ENCODE measurements around the gene EBP.

Gene EBP

DNA sequence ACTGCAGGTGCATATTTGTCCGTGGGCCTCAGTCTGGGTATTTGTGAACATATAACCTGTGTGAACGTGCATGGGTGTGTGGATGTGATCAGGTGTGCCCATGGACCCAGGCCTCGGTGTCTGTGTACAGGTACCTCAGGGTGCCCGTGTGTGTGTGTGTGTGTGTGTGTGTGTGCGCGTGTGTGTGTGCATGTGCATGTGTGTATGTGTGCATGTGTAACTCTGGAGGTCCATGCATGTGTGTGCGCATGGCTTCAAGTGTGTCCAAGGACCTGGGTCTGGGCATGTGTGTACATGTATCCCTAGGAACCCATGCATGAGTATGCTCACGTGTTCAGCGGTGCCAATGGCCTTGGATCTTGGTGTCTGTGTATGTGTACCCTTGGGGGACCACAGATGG lies 29.8 kb upstream of the EBP start:
- DNase-seq (ENCODE audit: insufficient read length, low spot score): no peak
- TF ChIP-seq, protein P1, sequence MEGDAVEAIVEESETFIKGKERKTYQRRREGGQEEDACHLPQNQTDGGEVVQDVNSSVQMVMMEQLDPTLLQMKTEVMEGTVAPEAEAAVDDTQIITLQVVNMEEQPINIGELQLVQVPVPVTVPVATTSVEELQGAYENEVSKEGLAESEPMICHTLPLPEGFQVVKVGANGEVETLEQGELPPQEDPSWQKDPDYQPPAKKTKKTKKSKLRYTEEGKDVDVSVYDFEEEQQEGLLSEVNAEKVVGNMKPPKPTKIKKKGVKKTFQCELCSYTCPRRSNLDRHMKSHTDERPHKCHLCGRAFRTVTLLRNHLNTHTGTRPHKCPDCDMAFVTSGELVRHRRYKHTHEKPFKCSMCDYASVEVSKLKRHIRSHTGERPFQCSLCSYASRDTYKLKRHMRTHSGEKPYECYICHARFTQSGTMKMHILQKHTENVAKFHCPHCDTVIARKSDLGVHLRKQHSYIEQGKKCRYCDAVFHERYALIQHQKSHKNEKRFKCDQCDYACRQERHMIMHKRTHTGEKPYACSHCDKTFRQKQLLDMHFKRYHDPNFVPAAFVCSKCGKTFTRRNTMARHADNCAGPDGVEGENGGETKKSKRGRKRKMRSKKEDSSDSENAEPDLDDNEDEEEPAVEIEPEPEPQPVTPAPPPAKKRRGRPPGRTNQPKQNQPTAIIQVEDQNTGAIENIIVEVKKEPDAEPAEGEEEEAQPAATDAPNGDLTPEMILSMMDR (IDR thresholded peaks at IDR 0.05; ENCODE audit: insufficient read depth, missing control alignments): no peak
- no peak for FAIRE-seq

DNA sequence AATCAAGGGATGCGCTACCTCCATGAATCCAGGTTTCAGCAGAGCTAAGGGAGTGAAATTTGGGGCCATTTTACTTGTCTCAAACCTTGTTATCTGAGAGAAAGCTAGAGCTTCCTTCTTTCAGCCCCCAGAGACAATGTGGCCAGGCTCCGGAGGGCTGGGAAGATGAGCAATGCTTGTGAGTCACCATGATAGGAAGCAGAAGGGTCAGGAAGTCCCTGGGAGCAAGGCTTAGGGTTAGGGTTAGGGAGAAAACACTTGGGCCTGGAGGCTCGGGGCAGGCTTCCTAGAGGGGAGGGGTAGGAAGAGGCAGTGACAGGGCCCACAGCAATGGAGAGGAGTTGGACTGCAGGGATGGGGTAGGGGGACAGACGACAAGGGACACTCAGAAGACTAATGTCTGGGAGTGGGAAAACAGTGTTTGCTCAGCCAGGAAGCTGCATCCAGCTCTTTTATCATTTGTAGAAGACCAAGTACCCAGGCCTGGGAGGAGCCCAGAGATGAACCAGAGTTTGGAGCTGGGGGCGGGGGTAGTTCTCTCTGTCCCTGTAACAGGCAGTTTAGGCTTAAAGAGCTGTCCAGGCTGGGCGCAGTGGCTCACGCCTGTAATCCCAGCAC lies 29.2 kb upstream of the EBP start:
- no peak for FAIRE-seq
- no peak for DNase-seq (ENCODE audit: insufficient read length, low spot score)
- TF ChIP-seq, protein P1 (IDR thresholded peaks at IDR 0.05; ENCODE audit: insufficient read depth, missing control alignments): no peak

DNA sequence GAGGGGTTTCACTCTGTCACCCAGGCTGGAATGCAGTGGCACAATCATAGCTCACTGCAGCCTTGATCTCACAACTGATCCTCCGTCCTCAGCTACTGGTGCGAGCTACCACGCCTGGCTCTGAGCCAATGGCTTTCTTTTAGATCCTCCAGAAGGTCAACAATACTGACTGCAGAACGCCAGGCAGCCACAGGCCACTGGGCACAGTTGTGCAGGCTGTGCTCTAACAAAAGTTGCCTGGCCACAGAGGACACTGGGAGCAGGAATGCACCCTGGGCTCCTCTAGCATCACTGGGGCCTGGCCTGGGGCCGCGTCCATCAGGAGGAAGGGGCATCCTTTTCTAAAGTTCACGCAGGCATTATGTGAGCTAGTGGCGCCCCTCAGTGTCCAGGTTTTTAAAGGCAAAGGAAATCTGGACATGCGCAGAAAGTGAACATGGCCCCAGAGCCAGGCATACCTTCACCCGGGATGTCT lies 27.7 kb upstream of the EBP start:
- DNase-seq (ENCODE audit: insufficient read length, low spot score) (no peak), FAIRE-seq (peak; percentile 69)
- TF ChIP-seq, protein P1 (IDR thresholded peaks at IDR 0.05; ENCODE audit: insufficient read depth, missing control alignments): peak; percentile 41

DNA sequence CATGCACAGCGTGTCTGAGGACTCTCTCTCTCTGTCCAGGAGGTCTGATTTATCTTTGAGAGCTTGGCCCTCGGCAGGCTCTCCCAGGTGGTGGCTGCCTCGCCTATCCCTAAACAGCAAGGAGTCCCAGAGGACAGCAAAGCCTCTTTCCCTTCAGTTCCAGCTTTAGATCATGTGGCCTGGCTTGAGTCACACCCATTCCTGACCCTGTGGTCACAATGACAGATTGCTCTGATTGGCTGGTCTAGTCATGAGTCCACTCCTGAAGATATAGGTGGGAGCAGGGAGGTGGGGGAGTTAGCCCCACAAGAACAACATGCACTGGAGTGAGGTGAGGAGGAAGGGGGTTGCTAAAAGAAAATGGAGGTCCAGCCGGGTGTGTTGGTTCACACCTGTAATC lies 24.9 kb upstream of the EBP start:
- FAIRE-seq (no peak), DNase-seq (ENCODE audit: insufficient read length, low spot score) (no peak)
- TF ChIP-seq, protein P1 (IDR thresholded peaks at IDR 0.05; ENCODE audit: insufficient read depth, missing control alignments): no peak

DNA sequence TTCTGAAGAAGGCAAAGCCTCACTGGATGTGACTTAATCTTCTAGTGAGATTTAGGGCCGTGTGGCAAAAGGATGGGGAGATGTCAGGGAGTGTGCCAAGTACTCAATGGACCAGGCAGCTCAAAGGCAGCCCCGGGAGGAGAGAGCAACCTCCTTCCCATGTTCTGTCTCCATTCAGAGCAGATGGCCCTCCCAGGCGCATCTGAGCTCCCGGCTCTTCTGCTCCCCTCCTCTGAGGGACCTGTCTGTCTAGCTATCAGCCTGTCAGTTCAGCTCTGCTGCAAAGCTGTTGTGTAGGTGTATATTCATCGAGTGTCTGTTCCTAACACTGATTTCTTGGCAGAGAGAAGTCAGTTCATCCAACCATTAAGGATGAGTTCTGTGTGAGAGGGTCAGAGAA lies 23.7 kb upstream of the EBP start:
- DNase-seq (ENCODE audit: insufficient read length, low spot score) (no peak), FAIRE-seq (no peak)
- TF ChIP-seq, protein P1 (IDR thresholded peaks at IDR 0.05; ENCODE audit: insufficient read depth, missing control alignments): no peak

DNA sequence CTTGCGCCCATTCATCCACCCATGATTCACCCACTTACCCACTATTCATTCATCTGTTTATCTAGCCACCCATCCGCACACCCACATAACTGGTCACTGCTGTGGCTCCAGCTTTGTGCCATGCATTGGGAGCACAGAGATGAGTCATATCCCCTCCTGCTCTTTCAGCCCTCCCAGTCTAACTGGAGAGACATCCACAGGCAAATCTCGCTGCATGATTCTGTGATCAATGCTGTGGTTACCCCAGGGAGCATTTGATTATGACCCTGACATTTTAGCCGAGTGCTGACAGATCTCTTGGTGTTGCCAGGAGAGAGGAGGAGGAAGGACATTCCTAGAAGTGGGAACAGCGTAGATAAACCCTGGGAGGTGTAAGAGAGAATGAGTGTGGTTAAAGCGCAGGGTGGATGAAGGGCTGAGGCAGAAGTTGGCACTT lies 23.2 kb upstream of the EBP start:
- TF ChIP-seq, protein P1 (IDR thresholded peaks at IDR 0.05; ENCODE audit: insufficient read depth, missing control alignments): no peak
- DNase-seq (ENCODE audit: insufficient read length, low spot score): no peak
- FAIRE-seq: no peak

DNA sequence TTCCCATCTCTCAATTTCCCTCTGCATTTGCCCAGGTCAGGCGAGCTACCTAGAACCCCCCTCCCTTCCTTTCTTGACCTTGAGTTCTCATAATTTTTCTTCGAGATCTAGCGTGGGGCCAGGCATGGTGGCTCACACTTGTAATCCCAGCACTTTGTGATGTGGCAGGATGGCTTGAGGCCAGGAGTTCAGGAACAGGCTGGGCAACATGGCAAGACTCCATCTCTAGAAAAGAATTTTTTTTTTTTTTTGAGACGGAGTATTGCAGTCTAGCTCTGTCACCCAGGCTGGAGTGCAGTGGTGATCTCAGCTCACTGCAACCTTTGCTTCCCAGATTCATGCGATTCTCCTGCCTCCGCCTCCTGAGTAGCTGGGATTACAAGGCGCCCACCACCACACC lies 17.3 kb upstream of the EBP start:
- TF ChIP-seq, protein P1 (IDR thresholded peaks at IDR 0.05; ENCODE audit: insufficient read depth, missing control alignments): no peak
- DNase-seq (ENCODE audit: insufficient read length, low spot score): no peak
- FAIRE-seq: no peak
